WTC11 (cell line): ENCODE data around the gene SI. TPM values are rescaled to one million over a fixed set of nuclear protein-coding genes. Genes with fewer than 3 reads are reported as not detected.

Source experiments
- ATAC-seq: fragments of 200-7000 bp; cut with Tn5 transposase; 2 replicates; pipeline ENCODE4 v1.10.0; 2021; ENCODE audit warnings: mild to moderate bottlenecking, moderate library complexity
- CTCF ChIA-PET: fragments of 300-600 bp; sonication (Branson Sonifier 250); formaldehyde crosslinking; loops from one replicate; lab custom pipeline; 2021; ENCODE audit warnings: antibody characterized with exemption; lab: Charles Lee
- POLR2A ChIA-PET: fragments of 350-600 bp; sonication (Branson Sonifier 250); formaldehyde crosslinking; loops from one replicate; lab custom pipeline; 2021; ENCODE audit warnings: antibody characterized with exemption; lab: Charles Lee
- DNase-seq: peaks from one replicate; pipeline ENCODE4 v3.0.0; 2021; ENCODE audit warnings: low spot score
- H3K27ac Mint-ChIP-seq: 2 replicates; pipeline ENCODE4 v1.8.0; 2021; ENCODE audit warnings: mixed read lengths
- H3K27me3 Mint-ChIP-seq: 2 replicates; pipeline ENCODE4 v1.8.0; 2021; ENCODE audit warnings: low read depth, mild to moderate bottlenecking, moderate library complexity, mixed read lengths
- H3K36me3 Mint-ChIP-seq: 2 replicates; pipeline ENCODE4 v1.8.0; 2021; ENCODE audit warnings: mixed read lengths
- H3K4me1 Mint-ChIP-seq: 2 replicates; pipeline ENCODE4 v1.8.0; 2022; ENCODE audit warnings: mixed read lengths
- H3K4me3 Mint-ChIP-seq: 2 replicates; pipeline ENCODE4 v1.8.0; 2021; ENCODE audit warnings: mild to moderate bottlenecking, moderate library complexity, mixed read lengths
- H3K9me3 Mint-ChIP-seq: 2 replicates; pipeline ENCODE4 v1.8.0; 2021; ENCODE audit warnings: mixed read lengths
- ATF3 ChIP-seq: sonication (generic); formaldehyde crosslinking; conservative IDR thresholded peaks from 2 replicates; pipeline ENCODE4 v1.8.1; 2022; ENCODE audit warnings: mild to moderate bottlenecking, missing genetic modification reagents
- CDX4 ChIP-seq: fragments of 250-450 bp; sonication (Bioruptor Pico); IDR thresholded peaks from 2 replicates; pipeline ENCODE4 v1.9.0; 2021; ENCODE audit warnings: moderate library complexity, mild to moderate bottlenecking, inconsistent platforms, borderline replicate concordance
- FOXJ3 ChIP-seq: sonication (generic); formaldehyde crosslinking; IDR thresholded peaks from 2 replicates; pipeline ENCODE4 v1.9.0; 2021; ENCODE audit warnings: missing genetic modification reagents, mild to moderate bottlenecking, borderline replicate concordance
- FOXK1 ChIP-seq: sonication (generic); formaldehyde crosslinking; IDR thresholded peaks from 2 replicates; pipeline ENCODE4 v1.8.0; 2022; ENCODE audit warnings: mild to moderate bottlenecking, moderate library complexity, missing genetic modification reagents
- GABPB1 ChIP-seq: sonication (generic); formaldehyde crosslinking; IDR thresholded peaks from 2 replicates; pipeline ENCODE4 v1.8.1; 2023; ENCODE audit warnings: mild to moderate bottlenecking, missing genetic modification reagents
- JUN ChIP-seq: sonication (generic); formaldehyde crosslinking; IDR thresholded peaks from 2 replicates; pipeline ENCODE4 v1.8.0; 2023; ENCODE audit warnings: mild to moderate bottlenecking, missing genetic modification reagents
- MLX ChIP-seq: sonication (generic); formaldehyde crosslinking; IDR thresholded peaks from 2 replicates; pipeline ENCODE4 v1.8.1; 2023; ENCODE audit warnings: mild to moderate bottlenecking, missing genetic modification reagents, moderate library complexity
- MYBL2 ChIP-seq: sonication (generic); formaldehyde crosslinking; IDR thresholded peaks from 2 replicates; pipeline ENCODE4 v1.8.1; 2023; ENCODE audit warnings: mild to moderate bottlenecking, moderate library complexity, missing genetic modification reagents
- NFE2L1 ChIP-seq: sonication (generic); formaldehyde crosslinking; IDR thresholded peaks from 2 replicates; pipeline ENCODE4 v1.8.1; 2023; ENCODE audit warnings: missing genetic modification reagents
- NR3C1 ChIP-seq: sonication (generic); formaldehyde crosslinking; conservative IDR thresholded peaks from 2 replicates; pipeline ENCODE4 v1.8.1; 2023; ENCODE audit warnings: low read depth, mild to moderate bottlenecking, missing genetic modification reagents
- PREB ChIP-seq: sonication (generic); formaldehyde crosslinking; IDR thresholded peaks from 2 replicates; pipeline ENCODE4 v1.8.1; 2022; ENCODE audit warnings: mild to moderate bottlenecking, missing genetic modification reagents, moderate library complexity, borderline replicate concordance
- SOX15 ChIP-seq: fragments of 250-450 bp; sonication (Bioruptor Pico); IDR thresholded peaks from 2 replicates; pipeline ENCODE4 v1.9.0; 2021; ENCODE audit warnings: mild to moderate bottlenecking
- TCF7 ChIP-seq: sonication (generic); formaldehyde crosslinking; IDR thresholded peaks from 2 replicates; pipeline ENCODE4 v1.8.0; 2022; ENCODE audit warnings: mild to moderate bottlenecking, low read depth, missing genetic modification reagents, moderate library complexity
- TEAD1 ChIP-seq: sonication (generic); formaldehyde crosslinking; IDR thresholded peaks from 2 replicates; pipeline ENCODE4 v1.8.0; 2022; ENCODE audit warnings: mild to moderate bottlenecking, missing genetic modification reagents
- TP53 ChIP-seq: sonication (generic); formaldehyde crosslinking; IDR thresholded peaks from 2 replicates; pipeline ENCODE4 v1.8.1; 2023; ENCODE audit warnings: mild to moderate bottlenecking, missing genetic modification reagents
- ZBTB21 ChIP-seq: sonication (generic); formaldehyde crosslinking; IDR thresholded peaks from 2 replicates; pipeline ENCODE4 v1.8.1; 2023; ENCODE audit warnings: mild to moderate bottlenecking, missing genetic modification reagents, borderline replicate concordance
- ZNF396 ChIP-seq: fragments of 250-450 bp; sonication (Bioruptor Pico); IDR thresholded peaks from 2 replicates; pipeline ENCODE4 v1.8.0; 2021; ENCODE audit warnings: mild to moderate bottlenecking, moderate library complexity, borderline replicate concordance
- ZNF423 ChIP-seq: fragments of 250-450 bp; sonication (Bioruptor Pico); IDR thresholded peaks from 2 replicates; pipeline ENCODE4 v2.1.2; 2022; ENCODE audit warnings: mild to moderate bottlenecking, moderate library complexity
- ZNF512 ChIP-seq: sonication (generic); formaldehyde crosslinking; IDR thresholded peaks from 2 replicates; pipeline ENCODE4 v1.8.1; 2022; ENCODE audit warnings: missing genetic modification reagents, borderline replicate concordance
- ZNF532 ChIP-seq: fragments of 250-450 bp; sonication (Bioruptor Pico); IDR thresholded peaks from 2 replicates; pipeline ENCODE4 v1.9.0; 2021; ENCODE audit warnings: mild to moderate bottlenecking, borderline replicate concordance
- ZNF671 ChIP-seq: fragments of 250-450 bp; sonication (Bioruptor Pico); IDR thresholded peaks from 2 replicates; pipeline ENCODE4 v1.8.0; 2021; ENCODE audit warnings: mild to moderate bottlenecking
- ZSCAN18 ChIP-seq: fragments of 250-450 bp; sonication (Bioruptor Pico); IDR thresholded peaks from 2 replicates; pipeline ENCODE4 v2.1.2; 2022; ENCODE audit warnings: mild to moderate bottlenecking, moderate library complexity
- total RNA-seq: library from RNA; stranded (reverse); gene quantifications from 3 replicates; pipeline ENCODE4 v1.2.3, GENCODE V29; 2021

Gene SI
- total RNA-seq, 1 experiment from 2014 or later = not detected

- no peak for TF ChIP-seq ZNF512 (CRISPR knock-in tag)
- TF ChIP-seq ATF3 (CRISPR knock-in tag) = no peak
- TF ChIP-seq ZSCAN18 (CRISPR knock-in tag) = no peak
- no peak for TF ChIP-seq TEAD1 (CRISPR knock-in tag)
- TF ChIP-seq, all 79 proteins: peak for 0
Measured at GRCh38 chr3:165070682-165071081, 7.6 kb downstream of the SI start (continued).

GRCh38 chr3:165056510-165056909 is 21.8 kb downstream of the SI start:
- CTCF ChIA-PET = interaction anchor here (1.4 kb wide), 1 partner anchor 150 kb away, joined by 3 read pairs; no protein-coding TSS in a partner anchor
- H3K9me3 Mint-ChIP-seq = no peaks in the 10 kb centered on the region

GRCh38 chr3:165040186-165040585 is 38.1 kb downstream of the SI start:
- Mint-ChIP-seq H3K27ac (no peak overlapping the region), H3K4me3 (no peak overlapping the region), H3K27me3 (no peaks in the 10 kb centered on the region), H3K4me1 (no peaks in the 10 kb centered on the region), H3K9me3 (no peaks in the 10 kb centered on the region), H3K36me3 (no peaks in the 10 kb centered on the region)
- DNase-seq (no peak), ATAC-seq (no peak)
- CTCF ChIA-PET = no interaction called here
- TF ChIP-seq ZNF671 (CRISPR knock-in tag) (no peak), MYBL2 (no peak), FOXK1 (CRISPR knock-in tag) (no peak), NR3C1 (CRISPR knock-in tag) (no peak), CDX4 (CRISPR knock-in tag) (no peak), SOX15 (CRISPR knock-in tag) (no peak), ZNF423 (CRISPR knock-in tag) (no peak), MLX (CRISPR knock-in tag) (no peak), ZNF532 (CRISPR knock-in tag) (no peak), PREB (CRISPR knock-in tag) (no peak), TCF7 (CRISPR knock-in tag) (no peak), FOXJ3 (CRISPR knock-in tag) (no peak), GABPB1 (CRISPR knock-in tag) (no peak)
- POLR2A ChIA-PET = no interaction called here

More at GRCh38 chr3:165056510-165056909, 21.8 kb downstream of the SI start:
- ATAC-seq (peak; percentile 93), DNase-seq (no peak)
- POLR2A ChIA-PET = no interaction called here
- Mint-ChIP-seq H3K27ac (no peak overlapping the region), H3K4me3 (no peak overlapping the region), H3K4me1 (no peaks in the 10 kb centered on the region), H3K36me3 (no peaks in the 10 kb centered on the region), H3K27me3 (no peaks in the 10 kb centered on the region)
- no peak for TF ChIP-seq ZBTB21 (CRISPR knock-in tag)
- no peak for TF ChIP-seq JUN
- TF ChIP-seq NFE2L1 (CRISPR knock-in tag) = no peak
- TF ChIP-seq TP53 = no peak
- no peak for TF ChIP-seq ZNF396 (CRISPR knock-in tag)
- no peak for TF ChIP-seq TCF7 (CRISPR knock-in tag)
